ENCODE data around the gene DOCK11. TPM values are rescaled to one million over a fixed set of nuclear protein-coding genes. Genes with fewer than 3 reads are reported as not detected.

DOCK11 gene
- 5.8 TPM in 2 replicates for total RNA-seq
- long read RNA-seq, partial matches to known transcripts = 1 of 1 reads
- long read RNA-seq, other reads (novel, unspliced or antisense) = 0 of 1 reads

GRCh38 chrX:118495061-118495921 is at the start of gene DOCK11:
TSS of gene DOCK11 (plus strand) at chrX:118495815. CDS start at chrX:118495972, 157 bp downstream.
- peaks cover 3% of the 10 kb centered on the region for H3K27me3 Mint-ChIP-seq
- H3K4me3 Mint-ChIP-seq (ENCODE audit: low read depth) = peak within 1 kb of the TSS; percentile 74
- H3K27ac Mint-ChIP-seq = peak within 1 kb of the TSS; percentile 62

DNA sequence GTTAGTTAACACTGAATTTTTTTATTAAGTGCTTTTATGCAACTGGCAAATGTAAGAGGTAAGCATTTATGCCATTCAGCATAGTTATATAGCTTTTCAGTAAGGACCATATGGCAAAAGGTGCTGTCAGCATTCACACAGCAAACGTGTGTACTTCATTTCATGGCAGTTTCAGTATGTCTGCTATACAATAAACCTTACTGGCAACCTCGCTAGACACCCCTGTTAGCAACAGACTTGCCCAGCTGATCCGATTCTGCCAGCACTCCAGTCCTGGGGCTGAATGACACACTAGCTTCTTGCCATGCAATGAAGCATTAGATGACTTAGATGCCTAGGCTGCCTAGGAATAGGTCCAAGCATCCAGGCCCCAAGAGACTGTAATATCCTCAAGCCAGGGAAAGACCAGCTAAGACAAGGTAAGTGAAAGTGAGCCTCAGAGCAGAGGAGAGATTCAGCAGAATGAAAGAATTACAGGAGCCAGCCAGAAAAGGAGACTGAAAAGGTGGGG is 47.3 kb upstream of the DOCK11 start:
- Mint-ChIP-seq H3K4me1 (ENCODE audit: low read depth) (no peaks in the 10 kb centered on the region), H3K36me3 (ENCODE audit: insufficient read depth) (peaks cover 6% of the 10 kb centered on the region), H3K9me3 (ENCODE audit: low read depth) (peaks cover 8% of the 10 kb centered on the region), H3K4me3 (ENCODE audit: low read depth) (no peak overlapping the region), H3K27ac (no peak overlapping the region), H3K27me3 (no peaks in the 10 kb centered on the region)
- no peak for DNase-seq (ENCODE audit: low spot score, unreplicated experiment)
- TF ChIP-seq, protein P1, sequence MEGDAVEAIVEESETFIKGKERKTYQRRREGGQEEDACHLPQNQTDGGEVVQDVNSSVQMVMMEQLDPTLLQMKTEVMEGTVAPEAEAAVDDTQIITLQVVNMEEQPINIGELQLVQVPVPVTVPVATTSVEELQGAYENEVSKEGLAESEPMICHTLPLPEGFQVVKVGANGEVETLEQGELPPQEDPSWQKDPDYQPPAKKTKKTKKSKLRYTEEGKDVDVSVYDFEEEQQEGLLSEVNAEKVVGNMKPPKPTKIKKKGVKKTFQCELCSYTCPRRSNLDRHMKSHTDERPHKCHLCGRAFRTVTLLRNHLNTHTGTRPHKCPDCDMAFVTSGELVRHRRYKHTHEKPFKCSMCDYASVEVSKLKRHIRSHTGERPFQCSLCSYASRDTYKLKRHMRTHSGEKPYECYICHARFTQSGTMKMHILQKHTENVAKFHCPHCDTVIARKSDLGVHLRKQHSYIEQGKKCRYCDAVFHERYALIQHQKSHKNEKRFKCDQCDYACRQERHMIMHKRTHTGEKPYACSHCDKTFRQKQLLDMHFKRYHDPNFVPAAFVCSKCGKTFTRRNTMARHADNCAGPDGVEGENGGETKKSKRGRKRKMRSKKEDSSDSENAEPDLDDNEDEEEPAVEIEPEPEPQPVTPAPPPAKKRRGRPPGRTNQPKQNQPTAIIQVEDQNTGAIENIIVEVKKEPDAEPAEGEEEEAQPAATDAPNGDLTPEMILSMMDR (IDR thresholded peaks at IDR 0.05; ENCODE audit: unreplicated experiment) = no peak

More at GRCh38 chrX:118495061-118495921, at the start of gene DOCK11:
- peaks cover 6% of the 10 kb centered on the region for H3K9me3 Mint-ChIP-seq (ENCODE audit: low read depth)
- peaks cover 16% of the 10 kb centered on the region for H3K4me1 Mint-ChIP-seq (ENCODE audit: low read depth)
- peak; percentile 35 for DNase-seq (ENCODE audit: low spot score, unreplicated experiment)
- H3K36me3 Mint-ChIP-seq (ENCODE audit: insufficient read depth) = no peaks in the 10 kb centered on the region
- TF ChIP-seq, protein P1 (IDR thresholded peaks at IDR 0.05; ENCODE audit: unreplicated experiment) = no peak

DNA sequence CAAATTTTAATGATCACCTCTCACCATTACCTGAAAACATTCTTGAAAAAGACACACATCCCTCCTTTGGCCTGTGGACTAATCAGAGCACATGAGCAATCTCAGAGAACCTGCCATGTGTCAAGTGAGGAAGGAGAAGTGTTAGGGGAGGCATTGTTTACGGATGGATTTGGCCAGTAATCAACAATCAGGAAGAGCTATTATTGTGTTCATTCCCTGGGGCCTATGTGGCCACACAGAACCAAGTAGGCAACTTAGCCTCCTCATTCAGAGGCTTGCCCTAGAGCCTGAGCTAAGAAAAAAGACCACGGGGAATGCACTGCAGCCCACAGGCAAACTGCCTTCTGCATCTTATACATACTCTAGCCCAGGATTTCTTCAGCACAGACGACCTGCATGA is 40.6 kb upstream of the DOCK11 start:
- Mint-ChIP-seq H3K27ac (no peak overlapping the region), H3K27me3 (no peaks in the 10 kb centered on the region), H3K4me1 (ENCODE audit: low read depth) (no peaks in the 10 kb centered on the region), H3K36me3 (ENCODE audit: insufficient read depth) (peaks cover 6% of the 10 kb centered on the region), H3K4me3 (ENCODE audit: low read depth) (no peak overlapping the region), H3K9me3 (ENCODE audit: low read depth) (peaks cover 10% of the 10 kb centered on the region)
- DNase-seq (ENCODE audit: low spot score, unreplicated experiment) = no peak
- TF ChIP-seq, protein P1 (IDR thresholded peaks at IDR 0.05; ENCODE audit: unreplicated experiment) = no peak

- no peak for DNase-seq (ENCODE audit: low spot score, unreplicated experiment)
- TF ChIP-seq, protein P1 (IDR thresholded peaks at IDR 0.05; ENCODE audit: unreplicated experiment) = peak; percentile 58
- Mint-ChIP-seq H3K27me3 (no peaks in the 10 kb centered on the region), H3K4me3 (ENCODE audit: low read depth) (no peak overlapping the region), H3K36me3 (ENCODE audit: insufficient read depth) (no peaks in the 10 kb centered on the region), H3K4me1 (ENCODE audit: low read depth) (no peaks in the 10 kb centered on the region), H3K27ac (no peak overlapping the region), H3K9me3 (ENCODE audit: low read depth) (peaks cover 7% of the 10 kb centered on the region)
These were observed 36.1 kb upstream of the DOCK11 start for GRCh38 chrX:118459494-118459893.

DNA sequence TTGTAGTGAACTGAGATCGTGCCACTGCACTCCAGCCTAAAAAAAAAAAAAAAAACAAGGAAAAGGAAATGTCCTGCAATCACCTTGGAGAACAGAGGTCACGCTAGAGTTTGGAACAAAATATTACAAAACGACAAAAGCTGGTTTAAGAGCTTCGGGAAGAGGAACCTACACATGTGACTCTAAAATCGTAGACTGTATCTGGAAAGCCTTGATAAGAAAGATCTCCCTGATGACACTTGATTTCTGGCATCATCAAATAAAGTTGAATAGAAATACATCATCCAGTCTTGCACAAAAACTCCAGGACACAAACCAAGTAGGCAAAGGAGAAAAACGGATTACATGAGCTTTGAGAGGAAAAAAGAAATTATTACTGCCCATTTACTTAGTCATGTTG is 31.1 kb upstream of the DOCK11 start:
- no peak for DNase-seq (ENCODE audit: low spot score, unreplicated experiment)
- no peaks in the 10 kb centered on the region for H3K36me3 Mint-ChIP-seq (ENCODE audit: insufficient read depth)
- H3K9me3 Mint-ChIP-seq (ENCODE audit: low read depth) = no peaks in the 10 kb centered on the region
- no peak overlapping the region for H3K4me3 Mint-ChIP-seq (ENCODE audit: low read depth)
- TF ChIP-seq, protein P1 (IDR thresholded peaks at IDR 0.05; ENCODE audit: unreplicated experiment) = no peak
- no peaks in the 10 kb centered on the region for H3K4me1 Mint-ChIP-seq (ENCODE audit: low read depth)
- no peaks in the 10 kb centered on the region for H3K27me3 Mint-ChIP-seq
- H3K27ac Mint-ChIP-seq = no peak overlapping the region

All from progenitor cell of endocrine pancreas (in vitro differentiated cells).